Measurements from ENCODE around the gene TLN1.
A peak's percentile ranks its signal among the peaks of the same experiment; 100 is the strongest.

TLN1 gene

GRCh38 chr9:35729101-35729500 is 2.9 kb downstream of the TLN1 start:
- DNase-seq, result no peak

GRCh38 chr9:35728041-35728971 is 3.7 kb downstream of the TLN1 start:
- DNase-seq, result peak; percentile 68

DNA sequence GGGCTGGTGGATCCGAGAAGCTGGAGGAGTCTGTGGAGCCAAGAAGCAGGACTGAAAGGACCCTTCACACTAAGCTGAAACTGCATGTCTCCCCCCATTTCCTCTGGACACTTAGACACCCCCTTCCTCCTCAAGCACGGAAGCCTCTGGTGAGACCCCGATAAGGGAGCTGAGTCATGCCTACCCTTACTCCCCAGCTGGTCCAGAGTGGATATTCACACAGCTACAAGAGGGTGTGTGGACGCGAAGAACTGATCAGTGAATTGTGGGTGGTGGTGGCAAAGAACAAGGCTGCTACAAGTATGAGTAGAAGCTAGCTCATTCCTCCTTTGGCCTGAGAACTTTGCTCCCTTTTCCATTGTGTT is 4.3 kb downstream of the TLN1 start:
- DNase-seq, result no peak

- peak; percentile 26 for DNase-seq
Measured at GRCh38 chr9:35726931-35727330, 5.1 kb downstream of the TLN1 start.

DNA sequence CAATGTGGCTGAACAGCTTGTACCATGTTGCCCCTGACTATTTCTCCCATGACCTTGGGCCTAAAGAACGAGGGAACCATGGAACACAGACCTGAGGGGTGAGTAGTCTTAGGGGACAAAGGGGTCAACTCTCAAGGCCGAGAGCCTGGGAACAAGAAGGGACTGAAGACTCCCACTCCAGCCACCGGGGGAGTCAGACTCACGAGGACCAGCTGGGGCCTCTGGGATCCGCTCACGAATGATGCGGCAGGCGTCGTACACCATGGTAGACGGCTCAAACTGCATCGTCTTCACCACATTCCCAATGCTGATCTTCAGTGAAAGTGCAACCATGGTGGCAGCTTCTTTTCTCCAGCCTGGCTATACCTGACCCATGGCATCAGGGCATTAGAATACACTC is 6.6 kb downstream of the TLN1 start:
- DNase-seq, result no peak

DNA sequence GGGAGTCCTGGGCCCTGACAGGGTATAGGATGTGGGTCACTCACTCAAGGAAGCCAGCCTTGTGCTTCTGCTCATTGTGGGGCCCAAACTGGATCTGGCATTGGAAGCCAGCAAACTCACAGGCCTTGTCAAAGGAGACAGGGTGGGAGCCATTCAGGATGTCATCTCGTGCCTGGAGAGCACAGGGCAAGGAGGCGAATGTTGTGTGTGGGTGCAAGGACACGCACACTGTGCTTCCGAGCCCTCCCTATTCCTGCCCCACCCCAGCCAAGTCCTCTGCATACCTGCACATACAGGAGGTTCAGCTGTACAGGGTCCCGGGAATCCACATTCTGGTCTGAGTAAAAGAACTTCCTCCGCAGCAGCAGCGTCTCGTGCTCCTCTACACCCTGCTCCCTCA is 8.1 kb downstream of the TLN1 start:
- no peak for DNase-seq

DNA sequence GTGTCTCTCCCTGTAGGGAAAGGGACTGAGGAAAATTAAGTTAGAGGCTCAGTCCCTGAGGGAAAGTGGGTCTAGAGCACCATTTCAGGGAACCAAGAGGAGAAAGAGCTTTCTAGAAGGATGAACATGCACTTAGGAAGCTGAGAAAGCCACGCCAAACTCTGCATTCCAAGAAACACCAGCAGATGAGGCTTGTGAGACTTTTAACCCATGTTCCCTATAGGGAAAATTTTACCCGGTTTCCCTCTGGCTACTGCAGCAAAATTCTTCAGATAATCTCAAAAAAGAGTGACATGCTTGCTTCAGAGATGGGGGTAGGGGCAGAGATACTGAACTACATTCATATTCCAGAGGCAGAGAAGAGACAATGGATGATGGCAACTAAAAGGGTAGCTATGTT is 8.6 kb downstream of the TLN1 start:
- DNase-seq, result no peak

DNA sequence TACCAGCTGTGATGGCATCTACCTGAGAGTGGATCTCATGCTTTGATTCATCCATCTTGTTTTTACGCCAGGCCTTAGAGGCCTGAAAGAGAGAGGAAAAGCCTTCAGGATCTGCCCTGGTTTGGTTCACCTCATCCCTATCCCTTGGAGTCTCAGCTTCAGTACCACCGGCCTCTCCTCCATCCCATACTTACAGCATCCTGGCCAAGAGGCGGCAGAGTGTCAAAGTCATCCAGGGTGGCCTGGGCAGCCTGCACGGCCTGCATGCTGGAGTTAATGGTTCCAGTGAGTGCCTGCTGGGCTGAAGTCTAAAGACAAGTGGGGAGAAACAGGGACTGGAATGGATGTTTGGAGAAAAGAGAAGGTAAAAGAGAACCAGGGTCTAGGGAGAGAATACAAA is 12.4 kb downstream of the TLN1 start:
- DNase-seq, result no peak

DNA sequence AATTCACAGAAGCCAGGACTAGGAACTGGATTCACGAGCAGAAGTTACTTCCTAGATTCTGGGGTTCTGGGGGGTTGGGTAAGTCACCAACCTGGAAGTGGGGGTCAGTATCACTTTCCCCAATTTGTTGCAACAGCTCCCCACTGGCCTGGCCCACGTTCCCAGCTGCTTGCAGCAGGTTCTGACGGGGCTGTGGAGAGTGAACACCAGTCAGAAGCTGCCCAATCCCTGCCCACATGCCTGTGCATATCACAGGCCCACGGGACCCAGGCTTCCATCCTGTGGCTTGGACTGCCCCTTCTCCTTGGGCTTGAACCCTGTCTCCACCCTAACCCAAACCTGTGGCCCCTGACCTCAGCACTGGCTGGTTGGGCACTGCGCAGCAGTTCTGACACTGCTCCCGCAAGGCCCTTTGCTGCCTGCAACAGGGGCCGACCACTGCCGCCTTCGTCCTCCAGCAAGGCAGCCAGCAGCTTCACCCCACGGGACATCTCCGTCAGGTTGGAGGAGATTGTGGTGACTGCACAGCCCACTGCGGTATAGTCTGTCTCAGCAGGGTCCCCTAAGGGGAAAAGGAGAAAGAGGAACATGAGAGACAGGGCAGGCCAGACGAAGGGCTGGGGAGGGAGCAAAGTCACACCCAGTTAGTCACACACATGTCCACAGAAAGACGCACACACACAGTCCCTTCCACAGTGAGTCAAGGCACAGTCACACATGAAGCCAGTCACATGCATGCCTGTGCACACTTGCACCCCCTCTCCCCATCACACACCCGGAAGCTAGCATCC is 13.1 kb downstream of the TLN1 start:
- no peak for DNase-seq

DNA sequence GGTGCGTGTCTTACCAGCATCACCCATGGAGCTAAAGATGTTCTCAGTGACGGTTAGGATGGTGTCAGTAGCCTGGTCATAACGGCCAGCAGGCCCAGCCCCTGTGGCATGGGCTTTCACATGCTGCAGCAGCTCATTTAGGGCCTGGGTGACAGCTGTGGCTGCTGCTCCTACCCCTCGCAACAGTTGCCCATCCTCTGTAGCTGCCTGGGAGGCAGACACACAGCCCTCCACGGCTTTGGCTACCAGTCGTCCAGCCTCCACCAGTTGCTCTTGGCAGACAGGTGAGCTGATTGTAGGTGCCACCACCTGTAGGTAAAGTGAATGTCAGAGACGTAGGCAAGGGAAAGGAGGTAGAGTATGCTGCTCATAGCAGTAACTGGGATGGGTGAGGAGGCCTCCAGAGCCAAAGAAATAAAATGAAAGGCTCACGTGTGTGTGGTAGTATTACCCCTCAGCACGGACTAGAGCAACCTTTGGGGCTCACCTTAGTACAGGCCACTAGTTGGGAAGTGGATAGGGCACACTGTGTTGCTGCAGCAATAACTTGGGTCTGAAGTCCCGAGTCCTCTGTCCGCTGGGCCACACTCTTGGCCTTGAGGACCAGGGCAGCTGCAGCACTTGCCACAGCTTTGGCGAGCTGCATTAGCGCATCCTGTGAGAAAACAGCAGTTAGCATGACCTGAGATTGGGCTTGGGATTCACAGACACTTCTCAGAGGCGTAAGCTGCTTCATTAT is 14.7 kb downstream of the TLN1 start:
- DNase-seq, result no peak

DNA sequence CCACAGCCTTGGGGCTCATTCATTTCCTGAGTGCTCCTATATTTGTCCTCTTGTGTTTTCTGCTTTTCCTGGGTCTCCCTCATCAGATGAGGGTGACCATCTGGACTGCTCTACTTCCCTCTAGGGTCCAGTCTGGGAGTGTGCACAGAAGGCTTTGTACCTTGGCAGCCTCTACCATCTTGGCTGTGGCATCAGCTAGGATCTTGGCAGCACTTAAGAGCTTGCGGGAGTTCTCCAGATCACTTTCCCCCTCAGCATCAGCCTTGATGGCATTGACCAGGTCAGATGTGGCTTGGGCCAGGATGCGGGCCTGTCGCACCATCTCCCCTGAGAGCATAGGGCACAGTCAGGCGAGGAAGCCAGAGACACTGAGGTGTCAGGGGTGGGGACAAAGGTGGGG is 15.8 kb downstream of the TLN1 start:
- no peak for DNase-seq

DNA sequence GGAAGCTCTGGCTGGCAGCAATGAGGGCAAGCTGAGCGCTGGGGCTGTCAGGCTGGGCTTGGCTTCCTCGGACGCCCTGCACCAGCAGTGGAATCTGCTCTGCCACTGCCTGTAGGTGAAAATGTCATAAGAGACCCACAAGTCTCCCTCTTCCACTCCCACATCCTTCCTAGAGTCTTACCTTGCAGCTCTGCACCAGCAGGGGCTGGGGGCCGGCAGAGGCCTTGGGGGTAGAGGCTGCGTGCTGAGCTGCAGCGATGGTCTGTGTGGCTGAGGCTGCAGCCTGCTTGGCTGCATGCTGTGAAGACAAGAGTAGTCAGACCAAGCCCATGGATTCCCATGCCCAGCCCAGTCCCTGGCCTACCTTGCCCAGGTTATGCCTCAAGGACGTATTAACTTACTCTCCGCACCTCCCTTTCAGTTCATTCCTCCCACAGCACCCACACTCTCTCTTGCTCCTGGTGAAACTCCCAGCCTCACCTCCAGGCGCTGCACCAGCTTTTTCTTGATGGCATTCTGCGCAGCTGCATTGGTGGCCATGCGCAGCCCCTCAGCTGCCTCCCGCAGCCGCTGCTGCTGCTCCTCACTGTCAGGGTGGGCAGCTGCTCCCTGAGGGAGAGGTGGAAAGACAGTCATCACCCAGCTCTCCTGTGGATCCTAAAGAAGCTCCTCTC is 17.3 kb downstream of the TLN1 start:
- no peak for DNase-seq

GRCh38 chr9:35714123-35714522 is 17.9 kb downstream of the TLN1 start:
- DNase-seq, result no peak

DNA sequence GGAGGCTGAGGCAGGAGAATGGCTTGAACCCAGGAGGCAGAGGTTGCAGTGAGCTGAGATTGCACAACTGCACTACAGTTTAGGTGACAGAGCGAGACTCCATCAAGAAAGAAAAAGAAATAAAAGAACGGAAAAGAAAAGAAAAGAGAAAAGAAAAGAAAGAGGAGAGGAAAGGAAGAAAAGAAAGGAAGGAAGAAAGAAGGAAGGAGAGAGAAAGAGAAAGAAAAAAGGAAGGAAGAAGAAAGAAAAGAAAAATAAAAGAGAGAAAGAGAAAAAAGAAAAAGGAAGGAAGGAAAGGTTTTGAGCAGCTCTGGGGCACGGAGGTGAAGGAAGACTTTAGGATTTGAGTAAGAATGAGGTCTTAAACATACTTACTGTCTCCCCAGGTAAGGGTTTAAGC is 18.4 kb downstream of the TLN1 start:
- DNase-seq, result no peak

DNA sequence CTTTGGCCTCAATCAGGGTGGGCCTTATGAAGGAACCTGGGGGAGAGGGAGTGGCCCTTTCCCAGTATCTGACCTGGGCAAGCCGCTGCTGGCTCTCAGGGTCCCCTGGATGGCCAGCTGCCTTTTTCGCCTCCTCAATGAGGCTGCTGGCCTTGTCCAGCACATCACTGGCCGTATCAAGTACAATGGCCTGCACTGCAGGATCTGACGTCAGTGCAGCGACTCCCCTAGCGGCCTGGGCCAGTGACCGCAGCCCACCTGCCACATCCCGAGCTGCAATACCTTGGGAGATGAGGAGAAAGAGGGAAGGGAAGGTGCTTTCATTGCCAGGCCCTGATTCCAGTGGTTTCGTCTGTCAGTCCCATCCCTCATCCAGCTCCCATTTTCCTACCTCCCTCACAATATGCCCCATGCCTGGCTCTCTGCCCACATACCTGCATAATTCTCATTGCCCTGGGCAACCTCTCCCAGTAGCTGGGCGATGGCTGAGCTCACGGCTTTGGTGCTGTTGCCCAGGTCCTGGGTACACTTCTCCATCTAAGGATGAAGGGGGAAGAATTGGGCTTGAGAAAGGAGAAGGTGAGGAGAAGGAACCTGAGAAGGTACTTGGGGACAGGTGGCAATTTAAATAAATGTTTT is 19.1 kb downstream of the TLN1 start:
- DNase-seq, result no peak

- DNase-seq, result no peak
Measured at GRCh38 chr9:35711501-35712428, 20.2 kb downstream of the TLN1 start.

- no peak for DNase-seq
Measured at GRCh38 chr9:35710818-35711500, 21.0 kb downstream of the TLN1 start.

DNA sequence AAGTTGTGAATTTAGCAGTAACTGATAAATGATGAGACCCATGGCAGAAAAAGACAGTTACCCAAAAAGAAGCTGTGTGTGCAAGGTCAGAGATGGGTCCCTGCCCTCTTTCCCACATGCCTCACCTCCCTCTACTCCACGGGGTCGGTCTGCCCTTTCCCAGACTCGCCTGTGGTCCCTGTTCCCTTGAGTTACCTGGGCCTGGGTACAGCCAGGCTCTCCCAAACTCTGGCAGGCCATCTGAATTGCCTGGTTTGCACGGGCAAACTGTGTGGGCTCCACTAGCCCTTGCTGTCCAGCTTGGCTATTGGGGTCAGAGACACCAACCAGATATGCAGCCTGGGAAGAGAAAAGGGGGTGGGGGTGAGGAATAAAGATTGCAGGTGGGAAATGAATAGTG is 23.8 kb downstream of the TLN1 start:
- no peak for DNase-seq

- no peak for DNase-seq
Measured at GRCh38 chr9:35706951-35707350, 25.0 kb downstream of the TLN1 start.

GRCh38 chr9:35705836-35706430 is 26.1 kb downstream of the TLN1 start:
- DNase-seq, result no peak

Measured in stimulated activated CD4-positive, alpha-beta T cell treated with anti-CD3 and anti-CD28 coated beads, Interleukin-15, amount 100 ng/mL, for 24 hours (primary cell).